ENCODE results near the gene ABCA2.

ABCA2 gene

GRCh38 chr9:136963341-136963740, 64.7 kb downstream of the ABCA2 start:
- no peak for DNase-seq

GRCh38 chr9:136962701-136963248, 65.3 kb downstream of the ABCA2 start:
- DNase-seq = no peak

GRCh38 chr9:136962163-136962562, 65.9 kb downstream of the ABCA2 start:
- peak; percentile 58 for DNase-seq

- no peak for DNase-seq
These were observed 66.6 kb downstream of the ABCA2 start for GRCh38 chr9:136961279-136962065.

GRCh38 chr9:136960938-136961275, 67.1 kb downstream of the ABCA2 start:
- no peak for DNase-seq

GRCh38 chr9:136960212-136960937, 67.7 kb downstream of the ABCA2 start:
- no peak for DNase-seq

GRCh38 chr9:136958898-136959850, 68.9 kb downstream of the ABCA2 start:
- DNase-seq = no peak

- no peak for DNase-seq
These were observed 69.6 kb downstream of the ABCA2 start for GRCh38 chr9:136958473-136958872.

GRCh38 chr9:136957901-136958300, 70.1 kb downstream of the ABCA2 start:
- DNase-seq = no peak

GRCh38 chr9:136957461-136957860, 70.6 kb downstream of the ABCA2 start:
- no peak for DNase-seq
